IPS-NIHi7 (cell line): Measurements from ENCODE around the gene OBP2B.

ENCODE experiments used
- DNase-seq: peaks from one replicate; pipeline ENCODE4 v3.0.0; 2012; ENCODE audit warnings: mixed read lengths; ENCODE audit errors: extremely low spot score

OBP2B gene

GRCh38 chr9:133169102-133169501, 39.9 kb downstream of the OBP2B start:
- no peak for DNase-seq

GRCh38 chr9:133168432-133168831, 40.6 kb downstream of the OBP2B start:
- DNase-seq = no peak

- no peak for DNase-seq
Observed at GRCh38 chr9:133167769-133168168, 41.3 kb downstream of the OBP2B start.

- no peak for DNase-seq
Observed at GRCh38 chr9:133167096-133167730, 41.8 kb downstream of the OBP2B start.

GRCh38 chr9:133166392-133166791, 42.7 kb downstream of the OBP2B start:
- no peak for DNase-seq

- no peak for DNase-seq
Observed at GRCh38 chr9:133165452-133165730, 43.7 kb downstream of the OBP2B start.

GRCh38 chr9:133164191-133164590, 44.9 kb downstream of the OBP2B start:
- no peak for DNase-seq

- DNase-seq = peak; percentile 92
Observed at GRCh38 chr9:133163504-133164172, 45.4 kb downstream of the OBP2B start, which contains the start of gene GBGT1. GBGT1 (minus strand) TSS chr9:133163914; CDS start chr9:133162412, 1,502 bp downstream.

GRCh38 chr9:133162861-133163503, 46.1 kb downstream of the OBP2B start:
- DNase-seq = no peak

- no peak for DNase-seq
Observed at GRCh38 chr9:133161547-133161950, 47.5 kb downstream of the OBP2B start.

- DNase-seq = peak; percentile 75
Observed at GRCh38 chr9:133160742-133161546, 48.1 kb downstream of the OBP2B start.

- no peak for DNase-seq
Observed at GRCh38 chr9:133158695-133159094, 50.4 kb downstream of the OBP2B start.
